Calu3 (cell line): ENCODE results near the gene PEX10. TPM values are rescaled to one million over a fixed set of nuclear protein-coding genes. Genes with fewer than 3 reads are reported as not detected.

ENCODE experiments used
- BruUV-seq: library from RNA; stranded (reverse); fragments of 400-500 nt; replicated peaks from 2 replicates; lab custom pipeline; 2021; lab: Mats Ljungman, UMichigan
- CTCF ChIA-PET: fragments of 300-600 bp; sonication (Branson Sonifier 250); formaldehyde crosslinking; loops from one replicate; lab custom pipeline; 2022; ENCODE audit warnings: antibody characterized with exemption; lab: Charles Lee
- DNase-seq: peaks from one replicate; pipeline ENCODE4 v3.0.0; 2022
- H3K27ac Mint-ChIP-seq: one replicate; pipeline ENCODE4 v1.8.0; 2022; ENCODE audit warnings: mixed read lengths; ENCODE audit not compliant: unreplicated experiment
- H3K27me3 Mint-ChIP-seq: one replicate; pipeline ENCODE4 v1.8.0; 2022; ENCODE audit warnings: mixed read lengths; ENCODE audit not compliant: unreplicated experiment
- H3K36me3 Mint-ChIP-seq: one replicate; pipeline ENCODE4 v1.8.0; 2022; ENCODE audit warnings: mild to moderate bottlenecking, moderate library complexity, mixed read lengths; ENCODE audit not compliant: insufficient read depth, unreplicated experiment
- H3K4me1 Mint-ChIP-seq: one replicate; pipeline ENCODE4 v1.8.0; 2022; ENCODE audit warnings: mild to moderate bottlenecking, low read depth, mixed read lengths; ENCODE audit not compliant: unreplicated experiment
- H3K4me3 Mint-ChIP-seq: one replicate; pipeline ENCODE4 v1.8.0; 2022; ENCODE audit warnings: mild to moderate bottlenecking, low read depth, moderate library complexity, mixed read lengths; ENCODE audit not compliant: unreplicated experiment
- H3K9me3 Mint-ChIP-seq: one replicate; pipeline ENCODE4 v1.8.0; 2022; ENCODE audit warnings: low read depth, mixed read lengths; ENCODE audit not compliant: unreplicated experiment
- intact Hi-C: fragments of 100-400 bp; cut with micrococcal nuclease; formaldehyde crosslinking; loops from one replicate; pipeline ENCODE4 v1.10.0; 2022; ENCODE audit not compliant: unreplicated experiment
- total RNA-seq: library from RNA; stranded (reverse); gene quantifications from 2 replicates; pipeline ENCODE4 v1.2.3, GENCODE V29; 2022
- TF ChIP-seq, protein P1 (sequence below): fragments of 200-600 bp; IDR thresholded peaks from one replicate; pipeline ENCODE4 v1.8.0; 2022; ENCODE audit warnings: antibody characterized with exemption; ENCODE audit not compliant: unreplicated experiment

Gene PEX10
- total RNA-seq, 1 experiment from 2014 or later = 24.0 TPM

DNA sequence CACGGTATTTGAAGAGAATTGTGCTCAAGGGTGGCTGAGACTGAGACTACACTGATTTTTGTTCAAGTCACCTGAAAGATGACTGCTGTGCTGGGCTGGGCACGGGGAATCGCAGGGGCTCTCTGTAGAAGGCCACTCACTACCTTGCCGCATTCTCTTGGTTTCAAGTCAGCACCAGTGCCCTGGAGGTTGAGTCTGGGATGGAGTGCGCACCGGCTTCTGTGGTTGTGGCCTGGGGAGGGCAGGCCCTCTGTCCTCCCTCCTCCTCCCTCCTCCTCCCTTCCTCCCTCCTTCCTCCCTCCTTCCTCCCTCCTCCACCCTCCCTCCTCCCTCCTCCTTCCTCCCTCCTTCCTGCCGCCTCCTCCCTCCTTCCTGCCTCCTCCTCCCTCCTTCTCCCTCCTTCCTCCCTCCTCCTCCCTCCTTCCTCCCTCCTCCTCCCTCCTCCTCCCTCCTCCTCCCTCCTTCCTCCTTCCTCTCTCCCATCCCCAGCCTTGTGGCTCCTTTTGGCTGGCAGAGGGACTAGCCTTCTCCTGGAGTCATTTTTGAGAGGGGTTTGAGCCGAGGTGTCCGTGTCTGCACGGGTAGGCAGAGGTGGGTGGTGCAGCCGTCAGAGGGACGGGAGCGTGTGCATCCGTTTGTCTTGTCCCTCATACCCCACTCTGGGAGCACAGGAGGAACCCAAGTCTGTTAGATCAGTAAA lies 11.3 kb downstream of the PEX10 start:
- no TSS peak for BruUV-seq
- DNase-seq = no peak
- no peaks in the 10 kb centered on the region for H3K4me1 Mint-ChIP-seq
- H3K4me3 Mint-ChIP-seq = no peak overlapping the region
- TF ChIP-seq, protein P1, sequence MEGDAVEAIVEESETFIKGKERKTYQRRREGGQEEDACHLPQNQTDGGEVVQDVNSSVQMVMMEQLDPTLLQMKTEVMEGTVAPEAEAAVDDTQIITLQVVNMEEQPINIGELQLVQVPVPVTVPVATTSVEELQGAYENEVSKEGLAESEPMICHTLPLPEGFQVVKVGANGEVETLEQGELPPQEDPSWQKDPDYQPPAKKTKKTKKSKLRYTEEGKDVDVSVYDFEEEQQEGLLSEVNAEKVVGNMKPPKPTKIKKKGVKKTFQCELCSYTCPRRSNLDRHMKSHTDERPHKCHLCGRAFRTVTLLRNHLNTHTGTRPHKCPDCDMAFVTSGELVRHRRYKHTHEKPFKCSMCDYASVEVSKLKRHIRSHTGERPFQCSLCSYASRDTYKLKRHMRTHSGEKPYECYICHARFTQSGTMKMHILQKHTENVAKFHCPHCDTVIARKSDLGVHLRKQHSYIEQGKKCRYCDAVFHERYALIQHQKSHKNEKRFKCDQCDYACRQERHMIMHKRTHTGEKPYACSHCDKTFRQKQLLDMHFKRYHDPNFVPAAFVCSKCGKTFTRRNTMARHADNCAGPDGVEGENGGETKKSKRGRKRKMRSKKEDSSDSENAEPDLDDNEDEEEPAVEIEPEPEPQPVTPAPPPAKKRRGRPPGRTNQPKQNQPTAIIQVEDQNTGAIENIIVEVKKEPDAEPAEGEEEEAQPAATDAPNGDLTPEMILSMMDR = no peak
- H3K9me3 Mint-ChIP-seq = no peaks in the 10 kb centered on the region
- H3K27ac Mint-ChIP-seq = no peak overlapping the region
- H3K36me3 Mint-ChIP-seq = peaks cover 57% of the 10 kb centered on the region
- intact Hi-C loops = no loop called here
- CTCF ChIA-PET = no interaction called here
- H3K27me3 Mint-ChIP-seq = no peaks in the 10 kb centered on the region

DNA sequence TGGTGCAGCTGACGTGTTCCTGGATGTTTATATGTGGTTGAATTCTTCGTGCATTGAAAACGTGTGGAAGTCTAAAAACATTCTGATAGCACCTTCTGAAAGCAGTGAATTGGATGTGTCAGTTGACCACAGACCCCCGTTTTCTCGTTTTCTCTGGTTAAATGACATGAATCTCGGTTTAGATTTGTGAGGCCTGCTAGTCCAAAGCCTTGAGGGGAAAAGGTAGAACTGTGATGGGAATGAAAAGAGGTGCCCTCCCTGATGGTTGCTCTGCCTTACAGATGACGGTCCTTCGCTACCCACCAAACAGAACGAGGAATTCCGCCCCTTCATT lies 11.8 kb downstream of the PEX10 start:
- BruUV-seq = no TSS peak
- no peak for DNase-seq
- no peak overlapping the region for H3K4me3 Mint-ChIP-seq
- no peaks in the 10 kb centered on the region for H3K4me1 Mint-ChIP-seq
- intact Hi-C loops = no loop called here
- no peaks in the 10 kb centered on the region for H3K9me3 Mint-ChIP-seq
- H3K27ac Mint-ChIP-seq = no peak overlapping the region
- CTCF ChIA-PET = no interaction called here
- TF ChIP-seq, protein P1 = no peak
- peaks cover 52% of the 10 kb centered on the region for H3K36me3 Mint-ChIP-seq
- no peaks in the 10 kb centered on the region for H3K27me3 Mint-ChIP-seq

DNA sequence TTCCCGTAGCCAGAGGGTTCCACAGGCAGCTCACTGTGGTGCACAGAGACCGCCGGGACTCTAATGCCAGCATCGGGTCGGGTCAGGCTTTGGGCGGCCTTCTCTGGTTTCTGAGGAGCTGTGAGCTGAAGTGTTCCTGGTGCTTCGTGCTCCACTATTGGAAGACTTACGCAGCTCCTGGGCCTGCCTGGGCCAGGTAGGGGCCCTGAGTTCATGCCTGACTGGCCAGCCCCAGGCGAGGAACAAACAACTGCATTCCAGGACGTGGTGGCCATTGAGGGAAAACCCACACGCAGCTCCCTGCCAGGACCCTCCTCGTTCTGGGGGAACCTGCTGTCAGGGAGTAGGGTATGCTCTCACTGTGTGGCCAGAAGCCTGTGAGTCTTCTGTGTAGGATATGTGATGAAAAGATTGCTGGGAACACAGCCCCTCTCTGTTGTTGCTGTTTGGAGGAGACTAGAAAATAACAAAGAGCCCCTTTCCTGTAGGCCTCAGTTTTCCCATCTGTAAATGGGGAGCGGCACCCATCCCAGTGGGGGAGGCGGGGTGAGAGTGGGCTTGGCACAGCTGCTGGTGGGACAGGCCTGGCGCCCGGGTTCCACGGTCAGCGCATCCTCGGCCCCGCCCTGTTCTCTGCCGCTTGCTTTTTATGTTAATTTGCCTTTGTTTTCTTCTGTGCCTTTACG lies 12.3 kb downstream of the PEX10 start:
- Mint-ChIP-seq H3K4me1 (no peaks in the 10 kb centered on the region), H3K4me3 (no peak overlapping the region), H3K27me3 (no peaks in the 10 kb centered on the region), H3K9me3 (no peaks in the 10 kb centered on the region), H3K27ac (no peak overlapping the region), H3K36me3 (peaks cover 46% of the 10 kb centered on the region)
- BruUV-seq = no TSS peak
- intact Hi-C loops = no loop called here
- no peak for DNase-seq
- CTCF ChIA-PET = interaction anchor here (0.6 kb wide), 1 partner anchor 840 kb away, joined by 3 read pairs; no protein-coding TSS in a partner anchor
- TF ChIP-seq, protein P1 = no peak

DNA sequence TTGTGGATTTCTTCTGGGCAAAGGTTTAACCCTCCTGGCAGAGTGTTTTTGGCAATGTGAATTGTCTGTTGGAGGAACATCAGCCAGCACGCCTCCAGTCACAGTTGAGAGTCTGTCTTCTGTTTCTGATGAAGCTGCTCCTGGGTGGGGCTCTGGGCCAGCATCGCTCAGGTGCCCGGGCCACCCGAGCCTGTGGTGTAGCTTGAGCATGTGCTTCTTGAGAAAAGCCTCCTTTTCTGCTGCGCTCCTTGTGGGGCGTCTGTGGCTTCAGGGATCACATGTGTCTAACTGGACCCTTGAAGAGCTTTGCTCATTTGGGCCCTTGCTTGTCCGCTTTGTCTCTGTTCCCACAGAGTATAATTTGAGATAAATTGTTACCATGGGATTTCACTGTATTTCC lies 13.5 kb downstream of the PEX10 start:
- no TSS peak for BruUV-seq
- intact Hi-C loops = no loop called here
- CTCF ChIA-PET = no interaction called here
- Mint-ChIP-seq H3K4me1 (peaks cover 4% of the 10 kb centered on the region), H3K4me3 (no peak overlapping the region), H3K27me3 (no peaks in the 10 kb centered on the region), H3K27ac (no peak overlapping the region), H3K36me3 (peaks cover 49% of the 10 kb centered on the region), H3K9me3 (no peaks in the 10 kb centered on the region)
- TF ChIP-seq, protein P1 = no peak
- DNase-seq = no peak
